PC-3 (cell line): ENCODE results near the gene DSPP. TPM values are rescaled to one million over a fixed set of nuclear protein-coding genes. Genes with fewer than 3 reads are reported as not detected.
A peak's percentile ranks its signal among the peaks of the same experiment; 100 is the strongest.

Source experiments
- ATAC-seq: fragments of 200-7000 bp; cut with Tn5 transposase; 2 replicates; pipeline ENCODE4 v1.9.1; 2020; ENCODE audit warnings: mild to moderate bottlenecking, moderate library complexity
- BruUV-seq: library from RNA; stranded (reverse); fragments of 400-500 nt; replicated peaks from 2 replicates; lab custom pipeline; 2021; lab: Mats Ljungman, UMichigan
- CTCF ChIA-PET: fragments of 300-600 bp; sonication (Branson Sonifier 250); formaldehyde crosslinking; loops from one replicate; lab custom pipeline; 2022; ENCODE audit warnings: antibody characterized with exemption; lab: Charles Lee
- POLR2A ChIA-PET: fragments of 300-600 bp; sonication (Branson Sonifier 250); formaldehyde crosslinking; loops from one replicate; lab custom pipeline; 2022; ENCODE audit warnings: antibody characterized with exemption; ENCODE audit not compliant: unreplicated experiment; lab: Charles Lee
- DNase-seq: peaks from one replicate; pipeline ENCODE4 v3.0.0-alpha.2; 2015
- H2AFZ ChIP-seq: fragments of 300-600 bp; sonication (generic); 2 replicates; pipeline ENCODE4 v1.6.0; 2016; ENCODE audit warnings: antibody characterized with exemption, low read length
- H3F3A ChIP-seq: fragments of 300-600 bp; sonication (generic); one replicate; pipeline ENCODE4 v1.6.0; 2017; ENCODE audit warnings: antibody characterized with exemption, low read length, control low read depth, mild to moderate bottlenecking; ENCODE audit not compliant: unreplicated experiment
- H3K27ac ChIP-seq: fragments of 300-600 bp; sonication (generic); 2 replicates; pipeline ENCODE4 v1.5.1; 2016; ENCODE audit warnings: mild to moderate bottlenecking, low read length
- H3K27me3 ChIP-seq: fragments of 300-600 bp; sonication (generic); 2 replicates; pipeline ENCODE4 v1.6.1; 2016; ENCODE audit warnings: low read length, mixed read lengths
- H3K36me3 ChIP-seq: fragments of 300-600 bp; sonication (generic); 2 replicates; pipeline ENCODE4 v1.6.1; 2016; ENCODE audit warnings: low read depth, mixed run types, low read length, mixed read lengths
- H3K4me1 ChIP-seq: fragments of 300-600 bp; sonication (generic); 2 replicates; pipeline ENCODE4 v1.5.1; 2016; ENCODE audit warnings: low read length; ENCODE audit not compliant: insufficient read depth
- H3K4me2 ChIP-seq: fragments of 300-600 bp; sonication (generic); 2 replicates; pipeline ENCODE4 v1.6.0; 2016; ENCODE audit warnings: low read length
- H3K4me3 ChIP-seq: fragments of 300-600 bp; sonication (generic); 2 replicates; pipeline ENCODE4 v1.5.1; 2016; ENCODE audit warnings: mild to moderate bottlenecking, low read length, mixed read lengths
- H3K79me2 ChIP-seq: fragments of 300-600 bp; sonication (generic); 2 replicates; pipeline ENCODE4 v1.6.1; 2017; ENCODE audit warnings: low read length, mixed read lengths
- H3K9ac ChIP-seq: fragments of 300-600 bp; sonication (generic); 2 replicates; pipeline ENCODE4 v1.6.0; 2016; ENCODE audit warnings: mild to moderate bottlenecking, low read length
- H3K9me2 ChIP-seq: fragments of 300-600 bp; sonication (generic); replicated peaks from 2 replicates; pipeline ENCODE4 v1.6.1; 2016; ENCODE audit warnings: mixed run types, low read length, mixed read lengths
- H3K9me3 ChIP-seq: fragments of 300-600 bp; sonication (generic); 2 replicates; pipeline ENCODE4 v1.6.1; 2016; ENCODE audit warnings: low read length, mixed read lengths
- H4K20me1 ChIP-seq: fragments of 300-600 bp; sonication (generic); 2 replicates; pipeline ENCODE4 v1.6.1; 2016; ENCODE audit warnings: low read length, mixed read lengths
- EZH2 ChIP-seq: fragments of 300-600 bp; sonication (generic); IDR thresholded peaks from one replicate; pipeline ENCODE4 v1.6.1; 2017; ENCODE audit warnings: antibody characterized with exemption, mild to moderate bottlenecking, low read length; ENCODE audit not compliant: unreplicated experiment
- EZH2phosphoT487 ChIP-seq: fragments of 300-600 bp; sonication (generic); IDR thresholded peaks from 2 replicates; pipeline ENCODE4 v1.6.1; 2018; ENCODE audit warnings: mild to moderate bottlenecking, antibody characterized with exemption, low read length, borderline replicate concordance
- intact Hi-C: fragments of 100-400 bp; cut with micrococcal nuclease; formaldehyde crosslinking; loops from 2 replicates; pipeline ENCODE4 v1.9.0; 2023
- total RNA-seq: library from RNA; depleted of rRNA; stranded (reverse); fragments of >200 nt; gene quantifications from 2 replicates; pipeline ENCODE4 v1.2.3, GENCODE V29; 2014
- TF ChIP-seq, protein P1 (sequence below): fragments of 300-600 bp; sonication (generic); conservative IDR thresholded peaks from 2 replicates; pipeline ENCODE4 v1.5.1; 2017; ENCODE audit warnings: antibody characterized with exemption, low read depth, mild to moderate bottlenecking, low read length

The DSPP gene
- total RNA-seq, 1 experiment from 2014 or later: 0.04 TPM

DNA sequence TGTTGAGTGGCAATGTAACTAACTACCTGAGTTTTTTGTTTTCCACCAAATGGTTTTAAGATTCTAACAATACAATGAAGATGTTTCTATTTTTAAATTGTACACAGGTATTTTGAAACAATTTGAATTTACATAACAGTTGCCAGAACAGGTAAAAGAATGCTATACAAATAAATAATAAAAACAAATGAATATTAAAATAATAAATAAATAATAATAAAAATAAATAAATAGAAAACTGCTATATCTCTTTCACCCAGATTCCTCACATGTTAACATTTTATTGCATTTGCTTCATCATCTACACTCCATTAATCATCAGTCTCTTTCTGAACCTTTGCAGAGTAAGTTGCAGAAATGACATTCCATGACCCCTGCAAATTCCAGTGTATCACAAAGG lies 32.3 kb upstream of the DSPP start:
- DNase-seq (peak; percentile 27), ATAC-seq (no peak; the same call in 1 of the 2 replicates)
- no peak overlapping the region for H2AFZ ChIP-seq
- H3K9me2 ChIP-seq: no peaks in the 10 kb centered on the region
- CTCF ChIA-PET: no interaction called here
- H4K20me1 ChIP-seq: no peaks in the 10 kb centered on the region
- H3K79me2 ChIP-seq: no peaks in the 10 kb centered on the region
- BruUV-seq: no TSS peak
- H3K27ac ChIP-seq: no peak overlapping the region
- H3K9ac ChIP-seq: no peak overlapping the region
- no peaks in the 10 kb centered on the region for H3K27me3 ChIP-seq
- H3F3A ChIP-seq: no peaks in the 10 kb centered on the region
- TF ChIP-seq EZH2phosphoT487 (no peak), EZH2 (no peak)
- TF ChIP-seq, protein P1, sequence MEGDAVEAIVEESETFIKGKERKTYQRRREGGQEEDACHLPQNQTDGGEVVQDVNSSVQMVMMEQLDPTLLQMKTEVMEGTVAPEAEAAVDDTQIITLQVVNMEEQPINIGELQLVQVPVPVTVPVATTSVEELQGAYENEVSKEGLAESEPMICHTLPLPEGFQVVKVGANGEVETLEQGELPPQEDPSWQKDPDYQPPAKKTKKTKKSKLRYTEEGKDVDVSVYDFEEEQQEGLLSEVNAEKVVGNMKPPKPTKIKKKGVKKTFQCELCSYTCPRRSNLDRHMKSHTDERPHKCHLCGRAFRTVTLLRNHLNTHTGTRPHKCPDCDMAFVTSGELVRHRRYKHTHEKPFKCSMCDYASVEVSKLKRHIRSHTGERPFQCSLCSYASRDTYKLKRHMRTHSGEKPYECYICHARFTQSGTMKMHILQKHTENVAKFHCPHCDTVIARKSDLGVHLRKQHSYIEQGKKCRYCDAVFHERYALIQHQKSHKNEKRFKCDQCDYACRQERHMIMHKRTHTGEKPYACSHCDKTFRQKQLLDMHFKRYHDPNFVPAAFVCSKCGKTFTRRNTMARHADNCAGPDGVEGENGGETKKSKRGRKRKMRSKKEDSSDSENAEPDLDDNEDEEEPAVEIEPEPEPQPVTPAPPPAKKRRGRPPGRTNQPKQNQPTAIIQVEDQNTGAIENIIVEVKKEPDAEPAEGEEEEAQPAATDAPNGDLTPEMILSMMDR: no peak
- H3K4me1 ChIP-seq: peaks cover 14% of the 10 kb centered on the region
- no peaks in the 10 kb centered on the region for H3K36me3 ChIP-seq
- intact Hi-C loops: no loop called here
- H3K9me3 ChIP-seq: no peaks in the 10 kb centered on the region
- no peak overlapping the region for H3K4me3 ChIP-seq
- POLR2A ChIA-PET: no interaction called here
- H3K4me2 ChIP-seq: no peak overlapping the region

DNA sequence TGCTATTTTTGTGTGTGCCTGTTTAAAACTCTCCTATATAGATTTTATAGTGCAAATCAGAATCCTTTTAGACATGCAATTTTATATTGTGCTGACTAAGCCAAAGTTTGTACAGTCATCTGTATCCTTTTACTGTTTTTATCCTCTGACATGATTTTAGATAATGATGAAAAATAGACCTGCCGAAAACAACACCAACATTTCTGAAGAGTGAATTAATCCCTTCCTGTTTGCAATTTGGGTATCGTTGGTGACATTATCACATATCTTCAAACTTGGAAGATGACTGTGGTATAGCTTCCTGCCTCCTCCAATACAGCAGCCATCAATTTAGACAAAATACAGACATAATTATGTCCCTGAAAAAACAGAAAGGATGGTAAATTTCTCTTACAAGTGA lies 28.9 kb upstream of the DSPP start:
- Histone ChIP-seq H3K36me3 (no peaks in the 10 kb centered on the region), H3K9ac (no peak overlapping the region), H3K27ac (no peak overlapping the region), H4K20me1 (no peaks in the 10 kb centered on the region), H3K4me1 (peaks cover 14% of the 10 kb centered on the region), H3F3A (no peaks in the 10 kb centered on the region), H3K4me3 (no peak overlapping the region), H3K27me3 (no peaks in the 10 kb centered on the region), H2AFZ (no peak overlapping the region), H3K4me2 (no peak overlapping the region), H3K9me2 (no peaks in the 10 kb centered on the region), H3K79me2 (no peaks in the 10 kb centered on the region), H3K9me3 (no peaks in the 10 kb centered on the region)
- BruUV-seq: no TSS peak
- CTCF ChIA-PET: no interaction called here
- POLR2A ChIA-PET: no interaction called here
- DNase-seq: no peak
- no peak for TF ChIP-seq EZH2
- TF ChIP-seq, protein P1: no peak
- TF ChIP-seq EZH2phosphoT487: no peak
- intact Hi-C loops: no loop called here
- ATAC-seq: no peak

DNA sequence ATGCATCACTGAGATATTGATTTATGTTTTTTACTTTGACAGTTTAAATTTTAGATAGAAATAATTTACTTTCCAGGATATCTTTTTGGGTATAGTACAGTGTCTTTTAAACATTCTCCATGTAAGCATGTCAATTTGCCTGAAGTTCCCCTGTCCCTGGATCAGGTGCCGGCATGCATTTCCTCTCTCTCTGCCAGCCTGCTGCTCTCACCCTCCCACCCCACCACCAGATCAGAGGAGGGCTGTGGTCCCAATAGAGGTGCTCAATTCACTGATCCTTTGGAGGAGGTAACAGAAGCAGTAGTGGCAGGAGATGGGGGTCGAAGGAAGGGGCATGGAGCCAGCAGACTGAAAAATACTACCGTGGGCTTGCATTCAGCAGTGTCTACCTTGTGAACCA lies 28.3 kb upstream of the DSPP start:
- no peak overlapping the region for H2AFZ ChIP-seq
- no peaks in the 10 kb centered on the region for H3K79me2 ChIP-seq
- no peak overlapping the region for H3K9ac ChIP-seq
- no peaks in the 10 kb centered on the region for H3F3A ChIP-seq
- no peaks in the 10 kb centered on the region for H4K20me1 ChIP-seq
- H3K9me3 ChIP-seq: no peaks in the 10 kb centered on the region
- H3K4me2 ChIP-seq: no peak overlapping the region
- no peaks in the 10 kb centered on the region for H3K27me3 ChIP-seq
- H3K27ac ChIP-seq: no peak overlapping the region
- intact Hi-C loops: no loop called here
- H3K36me3 ChIP-seq: no peaks in the 10 kb centered on the region
- CTCF ChIA-PET: no interaction called here
- no peak overlapping the region for H3K4me3 ChIP-seq
- ATAC-seq (no peak), DNase-seq (no peak)
- peaks cover 14% of the 10 kb centered on the region for H3K4me1 ChIP-seq
- POLR2A ChIA-PET: no interaction called here
- TF ChIP-seq, protein P1: no peak
- no peak for TF ChIP-seq EZH2phosphoT487
- no peak for TF ChIP-seq EZH2
- no peaks in the 10 kb centered on the region for H3K9me2 ChIP-seq
- BruUV-seq: no TSS peak
